ENCODE measurements around the gene CLDN19. TPM values are rescaled to one million over a fixed set of nuclear protein-coding genes. Genes with fewer than 3 reads are reported as not detected.

Gene CLDN19
- total RNA-seq, 1 experiment from 2014 or later: not detected

DNA sequence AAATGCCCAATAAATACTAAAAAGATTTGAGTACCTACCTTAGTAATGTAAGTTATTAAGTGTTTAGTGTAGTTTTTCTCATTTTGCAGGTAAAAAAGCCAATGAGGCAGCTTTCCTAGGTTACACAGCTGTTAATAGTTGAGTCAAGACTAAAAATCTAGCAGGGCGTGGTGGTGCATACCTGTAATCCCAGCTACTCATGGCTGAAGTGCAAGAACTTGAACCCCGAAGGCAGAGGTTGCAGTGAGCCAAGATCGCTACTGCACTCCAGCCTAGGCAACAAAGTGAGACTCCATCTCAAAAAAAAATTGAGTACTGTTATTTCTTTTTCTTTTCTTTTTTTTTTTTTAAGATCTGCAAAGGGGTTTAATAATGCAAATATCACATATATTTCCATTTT is 50.1 kb downstream of the CLDN19 start:
- Histone ChIP-seq H3K27ac (ENCODE audit: low read depth, low read length) (no peak overlapping the region), H4K20me1 (ENCODE audit: insufficient read depth) (peaks cover 95% of the 10 kb centered on the region; the same call in 1 of the 2 replicates)

GRCh38 chr1:42686418-42686817 is 53.6 kb downstream of the CLDN19 start:
- no TSS peak for BruUV-seq (replicated peaks)
- Histone ChIP-seq H2AFZ (ENCODE audit: low read depth, low read length, poor library complexity, severe bottlenecking) (no peak overlapping the region), H3K79me2 (ENCODE audit: insufficient read depth, low read length) (peaks cover 91% of the 10 kb centered on the region), H3K36me3 (ENCODE audit: control insufficient read depth in 1 of 2, insufficient read depth in 2 of 2, low read length in 2 of 2) (peaks cover 18 to 52% of the 10 kb centered on the region in 2 experiments; a peak in 2 of 4 replicates), H3K4me3 (replicated peaks in 1 of 2; ENCODE audit: low read depth in 1 of 2, low read length in 2 of 2) (no peak overlapping the region), H3K4me2 (ENCODE audit: low read length) (no peak overlapping the region), H4K20me1 (ENCODE audit: insufficient read depth) (peaks cover 78% of the 10 kb centered on the region; the same call in 1 of the 2 replicates), H3K9ac (ENCODE audit: low read length) (no peak overlapping the region), H3K27me3 (ENCODE audit: insufficient read depth, low read length) (no peaks in the 10 kb centered on the region), H3K9me3 (ENCODE audit: control insufficient read depth in 1 of 2, insufficient read depth in 1 of 2, low read depth in 1 of 2, low read length in 2 of 2) (no peaks in the 10 kb centered on the region), H3K4me1 (ENCODE audit: control insufficient read depth in 1 of 2, insufficient read depth in 2 of 2, low read length in 2 of 2) (peaks cover 13 to 32% of the 10 kb centered on the region in 2 experiments), H3K9me2 (ENCODE audit: insufficient read depth) (no peaks in the 10 kb centered on the region), H3K27ac (ENCODE audit: low read depth, low read length) (no peak overlapping the region)
- TF ChIP-seq EZH2 (IDR thresholded peaks at IDR 0.05) (no peak), SIN3A (IDR thresholded peaks at IDR 0.05; ENCODE audit: low read depth) (no peak), ZFX (IDR thresholded peaks at IDR 0.05) (no peak), SRF (IDR thresholded peaks at IDR 0.05; ENCODE audit: low read depth) (no peak), EGR1 (IDR thresholded peaks at IDR 0.05; ENCODE audit: low read depth) (no peak), ELF1 (IDR thresholded peaks at IDR 0.05; ENCODE audit: borderline replicate concordance, low read depth) (no peak), EZH2phosphoT487 (IDR thresholded peaks at IDR 0.05; ENCODE audit: borderline replicate concordance) (no peak), POLR2A (IDR thresholded peaks at IDR 0.05; ENCODE audit: borderline replicate concordance, extremely low read depth, insufficient read depth, insufficient read length) (no peak), JUND (IDR thresholded peaks at IDR 0.05) (no peak), POLR2AphosphoS5 (IDR thresholded peaks at IDR 0.05; ENCODE audit: low read depth, low read length) (no peak), ATF3 (IDR thresholded peaks at IDR 0.05) (no peak)
- TF ChIP-seq, protein P1, sequence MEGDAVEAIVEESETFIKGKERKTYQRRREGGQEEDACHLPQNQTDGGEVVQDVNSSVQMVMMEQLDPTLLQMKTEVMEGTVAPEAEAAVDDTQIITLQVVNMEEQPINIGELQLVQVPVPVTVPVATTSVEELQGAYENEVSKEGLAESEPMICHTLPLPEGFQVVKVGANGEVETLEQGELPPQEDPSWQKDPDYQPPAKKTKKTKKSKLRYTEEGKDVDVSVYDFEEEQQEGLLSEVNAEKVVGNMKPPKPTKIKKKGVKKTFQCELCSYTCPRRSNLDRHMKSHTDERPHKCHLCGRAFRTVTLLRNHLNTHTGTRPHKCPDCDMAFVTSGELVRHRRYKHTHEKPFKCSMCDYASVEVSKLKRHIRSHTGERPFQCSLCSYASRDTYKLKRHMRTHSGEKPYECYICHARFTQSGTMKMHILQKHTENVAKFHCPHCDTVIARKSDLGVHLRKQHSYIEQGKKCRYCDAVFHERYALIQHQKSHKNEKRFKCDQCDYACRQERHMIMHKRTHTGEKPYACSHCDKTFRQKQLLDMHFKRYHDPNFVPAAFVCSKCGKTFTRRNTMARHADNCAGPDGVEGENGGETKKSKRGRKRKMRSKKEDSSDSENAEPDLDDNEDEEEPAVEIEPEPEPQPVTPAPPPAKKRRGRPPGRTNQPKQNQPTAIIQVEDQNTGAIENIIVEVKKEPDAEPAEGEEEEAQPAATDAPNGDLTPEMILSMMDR (IDR thresholded peaks at IDR 0.05 in 2 of 3, conservative IDR thresholded peaks at IDR 0.05 in 1 of 3; ENCODE audit: borderline replicate concordance in 1 of 3, insufficient read depth in 1 of 3, low read depth in 2 of 3, low read length in 2 of 3): no peak
- TF ChIP-seq, protein P2, sequence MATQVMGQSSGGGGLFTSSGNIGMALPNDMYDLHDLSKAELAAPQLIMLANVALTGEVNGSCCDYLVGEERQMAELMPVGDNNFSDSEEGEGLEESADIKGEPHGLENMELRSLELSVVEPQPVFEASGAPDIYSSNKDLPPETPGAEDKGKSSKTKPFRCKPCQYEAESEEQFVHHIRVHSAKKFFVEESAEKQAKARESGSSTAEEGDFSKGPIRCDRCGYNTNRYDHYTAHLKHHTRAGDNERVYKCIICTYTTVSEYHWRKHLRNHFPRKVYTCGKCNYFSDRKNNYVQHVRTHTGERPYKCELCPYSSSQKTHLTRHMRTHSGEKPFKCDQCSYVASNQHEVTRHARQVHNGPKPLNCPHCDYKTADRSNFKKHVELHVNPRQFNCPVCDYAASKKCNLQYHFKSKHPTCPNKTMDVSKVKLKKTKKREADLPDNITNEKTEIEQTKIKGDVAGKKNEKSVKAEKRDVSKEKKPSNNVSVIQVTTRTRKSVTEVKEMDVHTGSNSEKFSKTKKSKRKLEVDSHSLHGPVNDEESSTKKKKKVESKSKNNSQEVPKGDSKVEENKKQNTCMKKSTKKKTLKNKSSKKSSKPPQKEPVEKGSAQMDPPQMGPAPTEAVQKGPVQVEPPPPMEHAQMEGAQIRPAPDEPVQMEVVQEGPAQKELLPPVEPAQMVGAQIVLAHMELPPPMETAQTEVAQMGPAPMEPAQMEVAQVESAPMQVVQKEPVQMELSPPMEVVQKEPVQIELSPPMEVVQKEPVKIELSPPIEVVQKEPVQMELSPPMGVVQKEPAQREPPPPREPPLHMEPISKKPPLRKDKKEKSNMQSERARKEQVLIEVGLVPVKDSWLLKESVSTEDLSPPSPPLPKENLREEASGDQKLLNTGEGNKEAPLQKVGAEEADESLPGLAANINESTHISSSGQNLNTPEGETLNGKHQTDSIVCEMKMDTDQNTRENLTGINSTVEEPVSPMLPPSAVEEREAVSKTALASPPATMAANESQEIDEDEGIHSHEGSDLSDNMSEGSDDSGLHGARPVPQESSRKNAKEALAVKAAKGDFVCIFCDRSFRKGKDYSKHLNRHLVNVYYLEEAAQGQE (IDR thresholded peaks at IDR 0.05; ENCODE audit: low read depth): no peak
- TF ChIP-seq, protein P3, sequence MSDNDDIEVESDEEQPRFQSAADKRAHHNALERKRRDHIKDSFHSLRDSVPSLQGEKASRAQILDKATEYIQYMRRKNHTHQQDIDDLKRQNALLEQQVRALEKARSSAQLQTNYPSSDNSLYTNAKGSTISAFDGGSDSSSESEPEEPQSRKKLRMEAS (IDR thresholded peaks at IDR 0.05): no peak
- ChIA-PET RAD21 (ENCODE audit: low non-redundant PET in 1 of 2, low total read pairs in 2 of 2, uncharacterized antibody in 2 of 2, unreplicated experiment in 2 of 2) (no interaction called here), POLR2A (no interaction called here), CTCF (no interaction called here)
- DNase-seq (ENCODE audit: low read depth, low spot score) (no peak), ATAC-seq (no peak)
- intact Hi-C loops (cut with micrococcal nuclease): no loop called here

More for the DNA sequence above, 50.1 kb downstream of the CLDN19 start:
- Histone ChIP-seq H3K4me2 (ENCODE audit: low read length) (no peak overlapping the region), H3K9ac (ENCODE audit: low read length) (no peak overlapping the region), H3K4me3 (replicated peaks in 1 of 2; ENCODE audit: low read depth in 1 of 2, low read length in 2 of 2) (no peak overlapping the region), H3K36me3 (ENCODE audit: control insufficient read depth in 1 of 2, insufficient read depth in 2 of 2, low read length in 2 of 2) (peaks cover 16 to 61% of the 10 kb centered on the region in 2 experiments; a peak in 2 of 4 replicates), H3K9me2 (ENCODE audit: insufficient read depth) (no peaks in the 10 kb centered on the region), H3K4me1 (ENCODE audit: control insufficient read depth in 1 of 2, insufficient read depth in 2 of 2, low read length in 2 of 2) (peaks cover 12 to 24% of the 10 kb centered on the region in 2 experiments), H3K79me2 (ENCODE audit: insufficient read depth, low read length) (peaks cover 100% of the 10 kb centered on the region), H3K27me3 (ENCODE audit: insufficient read depth, low read length) (no peaks in the 10 kb centered on the region), H3K9me3 (ENCODE audit: control insufficient read depth in 1 of 2, insufficient read depth in 1 of 2, low read depth in 1 of 2, low read length in 2 of 2) (no peaks in the 10 kb centered on the region), H2AFZ (ENCODE audit: low read depth, low read length, poor library complexity, severe bottlenecking) (no peak overlapping the region)
- DNase-seq (ENCODE audit: low read depth, low spot score) (no peak), ATAC-seq (no peak)
- ChIA-PET RAD21 (ENCODE audit: low non-redundant PET in 1 of 2, low total read pairs in 2 of 2, uncharacterized antibody in 2 of 2, unreplicated experiment in 2 of 2) (no interaction called here), CTCF (no interaction called here), POLR2A (no interaction called here)
- TF ChIP-seq FOSL1 (IDR thresholded peaks at IDR 0.05; ENCODE audit: low read depth): no peak
- intact Hi-C loops (cut with micrococcal nuclease): no loop called here
- BruUV-seq (replicated peaks): no TSS peak
